ENCODE data around the gene SIL1. TPM values are rescaled to one million over a fixed set of nuclear protein-coding genes. Genes with fewer than 3 reads are reported as not detected.

Gene SIL1
- total and polyA plus RNA-seq, 2 of the 8 experiments (the other 6 are each of a cell fraction or from before 2014, with no cell fraction given), result 8.3 to 12.8 TPM

DNA sequence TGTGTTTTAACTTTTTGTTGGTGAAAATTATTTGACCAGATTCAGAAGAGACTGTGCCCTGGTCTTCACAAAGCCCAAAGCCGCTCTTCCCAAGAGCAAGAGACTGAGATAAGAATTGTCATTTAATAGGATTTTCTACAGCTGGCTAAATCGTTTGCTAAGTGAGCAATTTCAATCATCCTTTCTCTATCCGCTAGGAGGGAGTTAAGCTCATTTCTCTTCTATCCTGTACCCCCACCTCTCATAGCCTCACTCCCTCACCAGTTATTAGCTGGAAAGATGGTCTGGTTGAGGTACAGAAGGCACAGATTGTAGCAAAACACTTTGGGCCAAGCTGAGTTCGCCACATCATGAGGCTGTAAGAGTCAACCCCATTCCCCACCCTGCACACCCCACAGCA lies 43.0 kb upstream of the SIL1 start (continued):
- no peak for TF ChIP-seq BCL11A (IDR thresholded peaks at IDR 0.05; ENCODE audit: low read depth in 2 of 2, low read length in 2 of 2)

GRCh38 chr5:139236479-139236878 lies 38.3 kb upstream of the SIL1 start:
- Histone ChIP-seq H2BK20ac (ENCODE audit: low read length) (no peak overlapping the region), H3K4me3 (ENCODE audit: extremely low read depth in 1 of 4, insufficient read depth in 2 of 4, low read depth in 3 of 4, low read length in 4 of 4) (no peak overlapping the region), H3K4me1 (replicated peaks in 1 of 4; ENCODE audit: control insufficient read depth in 3 of 4, insufficient read depth in 4 of 4, low read length in 3 of 4) (no peaks in the 10 kb centered on the region), H4K91ac (replicated peaks; ENCODE audit: insufficient read length, low read length) (no peak overlapping the region), H3K36me3 (ENCODE audit: control insufficient read depth in 2 of 4, insufficient read depth in 4 of 4, low read length in 3 of 4) (no peaks in the 10 kb centered on the region), H3K4ac (replicated peaks; ENCODE audit: insufficient read length, low read depth, low read length) (no peak overlapping the region), H2BK12ac (ENCODE audit: low read depth, low read length) (no peak overlapping the region), H3K18ac (ENCODE audit: extremely low read depth, low read length) (no peak overlapping the region), H3K14ac (ENCODE audit: insufficient read length) (no peak overlapping the region), H2BK120ac (replicated peaks; ENCODE audit: low read depth, low read length) (no peak overlapping the region), H3K56ac (replicated peaks; ENCODE audit: insufficient read length, low read depth, low read length) (no peak overlapping the region), H3K9me3 (ENCODE audit: insufficient read depth in 2 of 2, low read depth in 1 of 2, low read length in 1 of 2) (no peaks in the 10 kb centered on the region), H2AK5ac (ENCODE audit: low read depth, low read length) (no peak overlapping the region), H3K23me2 (ENCODE audit: low read depth, low read length) (no peaks in the 10 kb centered on the region), H3K79me1 (ENCODE audit: low read depth, low read length) (no peaks in the 10 kb centered on the region), H2BK5ac (ENCODE audit: low read depth, low read length) (no peak overlapping the region), H3K4me2 (ENCODE audit: insufficient read depth in 1 of 2, low read depth in 2 of 2, low read length in 2 of 2) (no peak overlapping the region), H4K20me1 (replicated peaks in 1 of 2; ENCODE audit: control insufficient read depth in 1 of 2, insufficient read depth in 2 of 2, low read length in 2 of 2) (no peaks in the 10 kb centered on the region), H3K27me3 (replicated peaks in 1 of 4; ENCODE audit: control insufficient read depth in 3 of 4, extremely low read depth in 1 of 4, insufficient read depth in 3 of 4, low read length in 3 of 4) (no peaks in the 10 kb centered on the region), H3K23ac (ENCODE audit: insufficient read length) (no peak overlapping the region), H3K9ac (replicated peaks in 1 of 4; ENCODE audit: extremely low read depth in 1 of 4, low read depth in 3 of 4, low read length in 3 of 4) (no peak overlapping the region), H3K27ac (ENCODE audit: low read depth, low read length) (no peak overlapping the region), H2BK15ac (ENCODE audit: low read length) (no peak overlapping the region), H3K79me2 (ENCODE audit: control insufficient read depth in 1 of 2, insufficient read depth in 2 of 2, low read length in 2 of 2) (no peaks in the 10 kb centered on the region), H2AFZ (ENCODE audit: low read length) (no peak overlapping the region), H4K8ac (ENCODE audit: extremely low read depth, insufficient read depth, low read length) (no peak overlapping the region), H4K5ac (ENCODE audit: insufficient read length, low read depth, low read length) (no peak overlapping the region)
- FAIRE-seq (no peak), DNase-seq (ENCODE audit: low read depth in 1 of 2, low spot score in 2 of 2) (no peak)
- POLR2A ChIA-PET (ENCODE audit: partially characterized antibody), result no interaction called here
- 91% methylated on average over 1 of the region's 1 CpG; no CpG with 5 or more reads in 1 of the 2 experiments for WGBS, 2 experiments (ENCODE audit: extremely low coverage in 1 of 2, insufficient coverage in 1 of 2, insufficient read length in 1 of 2, insufficient replicate concordance in 2 of 2, low coverage in 1 of 2, low lambda C conversion rate in 2 of 2, missing lambda C conversion rate in 1 of 2)
- CTCF ChIA-PET (ENCODE audit: partially characterized antibody), result no interaction called here
- TF ChIP-seq SAP30 (IDR thresholded peaks at IDR 0.05; ENCODE audit: insufficient read depth, insufficient replicate concordance, low read length), result no peak
- TF ChIP-seq RBBP5 (IDR thresholded peaks at IDR 0.05; ENCODE audit: borderline replicate concordance, low read depth, low read length), result no peak
- no peak for TF ChIP-seq TEAD4 (IDR thresholded peaks at IDR 0.05; ENCODE audit: low read depth, low read length)
- TF ChIP-seq NRF1 (IDR thresholded peaks at IDR 0.05; ENCODE audit: low read depth, low read length), result no peak
- no peak for TF ChIP-seq RAD21 (IDR thresholded peaks at IDR 0.05 in 1 of 2, conservative IDR thresholded peaks at IDR 0.05 in 1 of 2; ENCODE audit: low read depth in 2 of 2, low read length in 2 of 2)
- TF ChIP-seq, protein P1, sequence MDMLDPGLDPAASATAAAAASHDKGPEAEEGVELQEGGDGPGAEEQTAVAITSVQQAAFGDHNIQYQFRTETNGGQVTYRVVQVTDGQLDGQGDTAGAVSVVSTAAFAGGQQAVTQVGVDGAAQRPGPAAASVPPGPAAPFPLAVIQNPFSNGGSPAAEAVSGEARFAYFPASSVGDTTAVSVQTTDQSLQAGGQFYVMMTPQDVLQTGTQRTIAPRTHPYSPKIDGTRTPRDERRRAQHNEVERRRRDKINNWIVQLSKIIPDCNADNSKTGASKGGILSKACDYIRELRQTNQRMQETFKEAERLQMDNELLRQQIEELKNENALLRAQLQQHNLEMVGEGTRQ (IDR thresholded peaks at IDR 0.05; ENCODE audit: low read length), result no peak
- no peak for TF ChIP-seq CHD2 (IDR thresholded peaks at IDR 0.05; ENCODE audit: low read length)
- TF ChIP-seq KDM5A (IDR thresholded peaks at IDR 0.05; ENCODE audit: low read length), result no peak
- no peak for TF ChIP-seq HDAC2 (IDR thresholded peaks at IDR 0.05; ENCODE audit: borderline replicate concordance in 1 of 2, low read depth in 2 of 2, low read length in 2 of 2)
- TF ChIP-seq TAF1 (IDR thresholded peaks at IDR 0.05; ENCODE audit: low read depth, low read length), result no peak
- no peak for TF ChIP-seq BCL11A (IDR thresholded peaks at IDR 0.05; ENCODE audit: low read depth in 2 of 2, low read length in 2 of 2)
